HuH-7 (cell line): ENCODE results near the gene CACNA2D3.
"Not testable (repeated sequence)": the region's sequence is repeated elsewhere in the genome, so short reads cannot be mapped to it uniquely, and the experiment has no call there.

Experiments used
- DNase-seq: peaks from one replicate; pipeline ENCODE4 v3.0.0; 2011; ENCODE audit warnings: low spot score

CACNA2D3 gene

DNA sequence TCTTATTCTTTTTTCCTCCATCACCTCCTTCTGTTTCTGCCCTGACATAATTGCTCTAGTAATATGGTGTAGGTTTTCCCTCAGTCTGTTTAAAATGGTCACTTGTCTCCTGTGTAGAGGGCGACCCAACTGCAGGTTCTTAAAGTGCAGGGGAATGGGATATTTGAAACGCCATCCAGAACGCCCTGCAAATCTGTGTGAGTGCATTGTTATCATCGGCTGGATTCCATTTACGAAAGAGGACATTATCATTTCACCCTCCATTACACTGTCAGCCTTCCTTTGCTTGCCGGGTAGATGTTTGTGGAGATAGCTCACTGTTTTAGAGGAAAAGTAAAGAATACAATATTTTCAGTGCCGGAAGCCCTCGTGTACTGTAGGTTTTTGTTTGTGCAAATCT, 451.5 kb downstream of the CACNA2D3 start:
- DNase-seq = no peak

- no peak for DNase-seq
Measured at GRCh38 chr3:54574906-54575617, 452.7 kb downstream of the CACNA2D3 start.

GRCh38 chr3:54575618-54575960, 453.2 kb downstream of the CACNA2D3 start:
- DNase-seq = no peak

GRCh38 chr3:54577313-54577712, 455.0 kb downstream of the CACNA2D3 start:
- no peak for DNase-seq

DNA sequence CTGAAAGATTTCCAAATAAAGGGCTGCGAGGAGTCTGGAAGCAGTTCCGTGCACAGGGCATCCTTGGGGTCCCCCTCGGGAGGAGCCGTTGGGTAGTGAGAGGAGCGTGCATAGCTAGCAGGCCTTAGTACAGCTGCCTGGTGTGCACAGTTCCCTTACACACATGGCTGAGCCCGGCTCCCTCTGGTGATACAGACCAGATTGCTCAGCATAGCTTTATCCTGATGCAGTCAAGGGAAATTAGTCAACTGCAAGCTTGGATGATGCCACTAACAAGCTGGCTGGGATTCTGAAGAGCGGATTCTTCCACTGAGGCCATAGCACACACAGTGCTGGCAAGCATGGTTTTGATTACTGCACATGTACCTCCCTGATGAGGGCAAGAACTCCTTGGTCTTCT, 456.1 kb downstream of the CACNA2D3 start:
- DNase-seq = no peak

- DNase-seq = no peak
Measured at GRCh38 chr3:54580453-54580852, 458.1 kb downstream of the CACNA2D3 start.

- DNase-seq = no peak
Measured at GRCh38 chr3:54582424-54582823, 460.1 kb downstream of the CACNA2D3 start.

- DNase-seq = no peak
Measured at GRCh38 chr3:54591157-54591556, 468.8 kb downstream of the CACNA2D3 start.

- no peak for DNase-seq
Measured at GRCh38 chr3:54593653-54594052, 471.3 kb downstream of the CACNA2D3 start.

DNA sequence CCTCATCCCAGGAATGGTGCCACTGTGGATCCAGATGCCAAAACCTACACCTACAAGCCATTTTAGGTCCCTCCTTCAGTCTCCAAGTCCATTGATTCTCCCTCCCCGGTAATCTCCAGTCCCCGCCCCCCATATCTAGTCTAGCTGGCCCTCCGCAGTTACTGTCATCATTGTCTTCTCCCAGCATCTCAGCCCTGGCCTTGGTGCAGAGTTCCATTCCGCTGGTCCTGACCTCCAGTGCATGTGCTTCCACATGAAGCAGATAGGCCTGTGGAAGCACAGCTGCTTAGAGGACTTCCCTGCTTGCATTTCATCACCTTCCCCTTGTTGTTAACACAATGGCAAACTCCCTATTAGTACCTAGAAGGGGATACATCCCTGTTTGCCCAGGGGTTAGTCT, 473.7 kb downstream of the CACNA2D3 start:
- no peak for DNase-seq

GRCh38 chr3:54599716-54600115, 477.4 kb downstream of the CACNA2D3 start:
- DNase-seq = no peak

GRCh38 chr3:54600441-54601204, 478.3 kb downstream of the CACNA2D3 start:
- DNase-seq = no peak

- no peak for DNase-seq
Measured at GRCh38 chr3:54604495-54604894, 482.1 kb downstream of the CACNA2D3 start.

GRCh38 chr3:54608041-54608440, 485.7 kb downstream of the CACNA2D3 start:
- DNase-seq = no peak

GRCh38 chr3:54619053-54619452, 496.7 kb downstream of the CACNA2D3 start:
- DNase-seq = no peak

DNA sequence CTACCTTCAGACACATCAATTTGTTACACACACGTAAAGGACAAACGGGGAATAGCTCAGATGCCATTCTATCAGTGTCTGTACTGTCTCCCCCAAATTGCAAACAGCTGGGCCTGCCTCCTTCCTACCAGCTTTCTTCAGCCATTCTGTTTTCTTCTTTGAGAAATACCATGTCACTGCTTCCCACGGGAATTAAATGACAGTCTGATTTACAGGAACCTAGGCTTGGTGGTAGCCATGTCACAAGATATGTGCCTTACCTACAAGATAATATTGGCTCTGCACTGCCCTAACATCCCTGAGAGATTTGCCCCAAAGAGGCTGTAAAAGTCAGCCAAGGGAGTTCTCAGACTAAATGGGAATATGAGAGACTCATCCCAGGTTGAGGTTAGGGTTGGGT, 497.2 kb downstream of the CACNA2D3 start:
- no peak for DNase-seq

DNA sequence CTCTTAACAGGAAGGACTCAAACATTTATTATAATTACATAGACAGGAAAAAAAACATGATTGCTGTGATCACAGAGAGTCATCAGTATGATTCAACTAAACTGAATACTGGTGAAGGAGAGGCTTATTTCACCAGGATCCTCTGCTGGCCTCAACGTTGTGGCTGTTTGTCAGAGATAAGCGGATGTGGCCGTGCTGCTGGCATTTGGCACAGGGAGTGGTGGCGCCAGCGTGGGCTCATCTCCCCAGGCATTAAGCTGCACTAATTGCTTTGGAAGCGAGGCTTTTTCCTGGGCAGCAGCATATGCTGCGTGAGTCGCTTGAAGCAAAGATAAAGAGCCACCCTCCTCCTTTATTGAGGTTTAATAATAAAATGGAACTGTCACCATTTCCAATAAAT, 498.8 kb downstream of the CACNA2D3 start:
- no peak for DNase-seq

DNA sequence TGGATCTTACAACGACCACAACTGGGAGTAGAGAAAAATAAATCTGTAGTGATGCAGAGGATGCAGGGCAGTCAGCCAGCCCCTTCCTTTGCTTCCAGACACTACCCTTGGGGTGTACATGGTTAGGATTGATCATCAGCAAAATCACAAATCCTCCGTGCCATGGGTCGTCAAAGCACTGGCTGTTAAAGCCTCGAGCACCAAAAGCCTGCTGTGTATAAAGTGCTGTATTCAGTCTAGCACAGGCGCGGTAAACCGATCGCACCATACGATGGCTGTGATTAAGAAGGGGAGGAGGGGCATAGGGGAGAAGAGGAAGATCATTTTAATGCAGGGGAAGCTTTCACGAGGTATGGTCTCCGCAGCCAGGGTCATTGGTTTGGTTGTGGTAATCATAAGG, 500.3 kb downstream of the CACNA2D3 start:
- no peak for DNase-seq

DNA sequence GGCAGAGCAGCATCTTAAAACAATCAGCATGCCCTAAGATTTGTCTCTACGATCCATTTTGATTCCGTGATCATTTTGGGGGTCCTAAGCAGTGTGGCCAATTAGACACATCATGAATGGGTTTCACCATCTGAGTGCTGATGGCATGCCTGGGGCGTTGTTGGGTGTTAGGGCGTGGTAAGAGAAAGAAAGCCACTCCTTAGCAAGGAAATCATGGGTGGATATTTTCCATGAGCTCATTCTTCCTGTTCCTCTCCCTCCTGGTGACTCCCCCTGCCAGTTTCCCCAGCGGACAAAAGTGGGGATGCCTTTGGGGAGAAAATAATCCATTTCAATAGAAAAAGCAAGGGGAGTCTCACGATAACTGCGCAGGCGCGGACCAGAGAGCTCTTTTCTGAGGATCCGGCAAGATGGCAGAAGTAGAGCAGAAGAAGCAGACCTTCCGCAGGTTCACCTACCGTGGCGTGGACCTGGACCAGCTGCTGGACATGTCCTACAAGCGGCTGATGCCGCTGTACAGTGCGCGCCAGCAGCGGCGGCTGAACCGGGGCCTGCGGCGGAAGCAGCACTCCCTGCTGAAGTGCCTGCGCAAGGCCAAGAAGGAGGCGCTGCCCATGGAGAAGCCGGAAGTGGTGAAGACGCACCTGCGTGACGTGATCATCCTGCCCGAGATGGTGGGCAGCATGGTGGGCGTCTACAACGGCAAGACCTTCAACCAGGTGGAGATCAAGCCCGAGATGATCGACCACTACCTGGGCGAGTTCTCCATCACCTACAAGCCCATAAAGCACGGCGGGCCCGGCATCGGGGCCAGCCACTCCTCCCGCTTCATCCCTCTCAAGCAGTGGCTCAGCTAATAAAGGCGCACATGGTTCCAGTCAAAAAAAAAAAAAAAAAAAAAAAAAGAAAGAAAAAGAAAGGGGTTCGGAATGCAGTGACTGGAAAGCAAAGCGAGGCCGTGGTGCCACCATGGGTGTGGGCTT, 503.7 kb downstream of the CACNA2D3 start:
- no peak for DNase-seq

- DNase-seq = no peak
Measured at GRCh38 chr3:54628888-54629441, 506.6 kb downstream of the CACNA2D3 start.

GRCh38 chr3:54630101-54630623, 507.8 kb downstream of the CACNA2D3 start:
- DNase-seq = no peak

GRCh38 chr3:54631001-54631400, 508.6 kb downstream of the CACNA2D3 start:
- not testable (repeated sequence) for DNase-seq
